Kidney tubule cell (primary cell): Measurements from ENCODE around the gene SLC12A3.
A peak's percentile ranks its signal among the peaks of the same experiment; 100 is the strongest.

Experiments
- DNase-seq: peaks from one replicate; pipeline ENCODE4 v3.0.0-alpha.2; 2018; ENCODE audit warnings: low spot score

SLC12A3 gene

GRCh38 chr16:56944954-56945839 lies 80.2 kb downstream of the SLC12A3 start:
- DNase-seq = peak; percentile 82

GRCh38 chr16:56945847-56946527 lies 81.0 kb downstream of the SLC12A3 start:
- peak; percentile 34 for DNase-seq

GRCh38 chr16:56946767-56947603 lies 82.0 kb downstream of the SLC12A3 start:
- no peak for DNase-seq

GRCh38 chr16:56947604-56947995 lies 82.6 kb downstream of the SLC12A3 start:
- DNase-seq = no peak

- DNase-seq = no peak
Observed at GRCh38 chr16:56948234-56948633, 83.2 kb downstream of the SLC12A3 start.

GRCh38 chr16:56950051-56950450 lies 85.0 kb downstream of the SLC12A3 start:
- no peak for DNase-seq

GRCh38 chr16:56950455-56950854 lies 85.4 kb downstream of the SLC12A3 start:
- no peak for DNase-seq

GRCh38 chr16:56950881-56951771 lies 86.1 kb downstream of the SLC12A3 start:
- DNase-seq = peak; percentile 55

GRCh38 chr16:56953006-56953405 lies 88.0 kb downstream of the SLC12A3 start:
- DNase-seq = no peak

GRCh38 chr16:56956076-56956475 lies 91.1 kb downstream of the SLC12A3 start:
- DNase-seq = no peak

- DNase-seq = no peak
Observed at GRCh38 chr16:56956756-56957155, 91.7 kb downstream of the SLC12A3 start.

- DNase-seq = no peak
Observed at GRCh38 chr16:56960681-56961281, 95.8 kb downstream of the SLC12A3 start.

- no peak for DNase-seq
Observed at GRCh38 chr16:56961386-56961785, 96.4 kb downstream of the SLC12A3 start.

GRCh38 chr16:56961851-56962281 lies 96.9 kb downstream of the SLC12A3 start, which contains the start of gene CETP:
CETP (plus strand) TSS chr16:56961950; CDS start chr16:56961980, 30 bp downstream.
- no peak for DNase-seq

- peak; percentile 64 for DNase-seq
Observed at GRCh38 chr16:56964243-56965148, 99.5 kb downstream of the SLC12A3 start.
